ENCODE results near the gene PTGS1. TPM values are rescaled to one million over a fixed set of nuclear protein-coding genes. Genes with fewer than 3 reads are reported as not detected.
A peak's percentile ranks its signal among the peaks of the same experiment; 100 is the strongest.

Gene PTGS1
- total RNA-seq, 1 donor from 2014 or later, result 2.5 TPM

DNA sequence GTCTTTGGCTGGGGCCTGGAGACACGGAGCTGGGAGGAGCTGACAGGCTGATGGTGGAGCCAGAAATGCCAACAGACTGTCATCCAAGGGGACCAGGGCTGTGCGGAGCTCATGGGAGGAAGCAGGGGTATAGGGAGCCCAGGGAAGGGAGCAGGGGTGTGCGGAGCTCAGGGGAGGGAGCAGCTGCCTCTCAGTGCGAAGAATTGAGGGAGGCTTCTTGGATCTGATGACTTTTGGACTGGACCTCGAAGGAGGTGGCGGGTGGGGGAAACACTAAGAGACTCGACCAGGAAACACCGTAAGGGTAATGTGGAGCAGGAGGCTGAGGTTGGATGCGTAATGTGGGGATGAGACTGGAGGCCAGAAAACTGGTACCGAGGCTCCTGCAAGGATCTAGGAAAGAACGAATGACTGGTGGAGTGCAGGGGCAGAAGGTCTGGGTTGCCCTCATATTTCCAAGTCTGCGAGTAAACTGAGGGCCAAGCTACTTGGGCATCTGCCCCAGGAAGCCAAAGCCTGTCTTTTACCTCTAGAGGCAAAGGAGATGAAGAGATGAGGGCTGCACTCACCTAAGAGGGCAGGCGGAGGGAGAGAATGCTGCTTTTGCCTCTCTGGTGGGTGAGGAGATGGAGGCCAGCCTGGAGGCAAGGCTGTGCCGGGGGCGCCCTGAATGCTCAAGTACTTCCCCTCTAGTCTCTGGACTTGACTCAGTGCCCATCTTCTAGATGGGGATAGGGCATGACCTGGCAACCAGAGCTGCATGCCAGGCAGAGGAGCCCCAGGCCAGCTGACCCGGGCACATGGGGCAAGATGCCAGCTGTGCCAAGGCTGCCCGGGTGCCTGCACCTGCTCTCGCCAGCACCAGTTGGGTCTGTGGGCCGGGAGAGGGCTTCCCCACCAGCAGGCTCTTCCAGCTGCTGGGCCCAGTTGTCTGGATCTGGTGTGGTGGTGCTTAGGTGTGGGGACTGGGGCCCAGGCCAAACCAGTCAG lies 2.3 kb downstream of the PTGS1 start:
- no peak overlapping the region for H3K27ac Mint-ChIP-seq (ENCODE audit: unreplicated experiment)
- H3K36me3 Mint-ChIP-seq (ENCODE audit: unreplicated experiment), result no peaks in the 10 kb centered on the region
- H3K9me3 Mint-ChIP-seq (ENCODE audit: unreplicated experiment), result peaks cover 4% of the 10 kb centered on the region
- H3K27me3 Mint-ChIP-seq (ENCODE audit: unreplicated experiment), result peaks cover 9% of the 10 kb centered on the region
- H3K4me3 Mint-ChIP-seq (ENCODE audit: unreplicated experiment), result no peak overlapping the region
- no peak for DNase-seq (ENCODE audit: extremely low spot score, unreplicated experiment)
- H3K4me1 Mint-ChIP-seq (ENCODE audit: unreplicated experiment), result peaks cover 30% of the 10 kb centered on the region
- TF ChIP-seq, protein P1, sequence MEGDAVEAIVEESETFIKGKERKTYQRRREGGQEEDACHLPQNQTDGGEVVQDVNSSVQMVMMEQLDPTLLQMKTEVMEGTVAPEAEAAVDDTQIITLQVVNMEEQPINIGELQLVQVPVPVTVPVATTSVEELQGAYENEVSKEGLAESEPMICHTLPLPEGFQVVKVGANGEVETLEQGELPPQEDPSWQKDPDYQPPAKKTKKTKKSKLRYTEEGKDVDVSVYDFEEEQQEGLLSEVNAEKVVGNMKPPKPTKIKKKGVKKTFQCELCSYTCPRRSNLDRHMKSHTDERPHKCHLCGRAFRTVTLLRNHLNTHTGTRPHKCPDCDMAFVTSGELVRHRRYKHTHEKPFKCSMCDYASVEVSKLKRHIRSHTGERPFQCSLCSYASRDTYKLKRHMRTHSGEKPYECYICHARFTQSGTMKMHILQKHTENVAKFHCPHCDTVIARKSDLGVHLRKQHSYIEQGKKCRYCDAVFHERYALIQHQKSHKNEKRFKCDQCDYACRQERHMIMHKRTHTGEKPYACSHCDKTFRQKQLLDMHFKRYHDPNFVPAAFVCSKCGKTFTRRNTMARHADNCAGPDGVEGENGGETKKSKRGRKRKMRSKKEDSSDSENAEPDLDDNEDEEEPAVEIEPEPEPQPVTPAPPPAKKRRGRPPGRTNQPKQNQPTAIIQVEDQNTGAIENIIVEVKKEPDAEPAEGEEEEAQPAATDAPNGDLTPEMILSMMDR (IDR thresholded peaks at IDR 0.05), result no peak

DNA sequence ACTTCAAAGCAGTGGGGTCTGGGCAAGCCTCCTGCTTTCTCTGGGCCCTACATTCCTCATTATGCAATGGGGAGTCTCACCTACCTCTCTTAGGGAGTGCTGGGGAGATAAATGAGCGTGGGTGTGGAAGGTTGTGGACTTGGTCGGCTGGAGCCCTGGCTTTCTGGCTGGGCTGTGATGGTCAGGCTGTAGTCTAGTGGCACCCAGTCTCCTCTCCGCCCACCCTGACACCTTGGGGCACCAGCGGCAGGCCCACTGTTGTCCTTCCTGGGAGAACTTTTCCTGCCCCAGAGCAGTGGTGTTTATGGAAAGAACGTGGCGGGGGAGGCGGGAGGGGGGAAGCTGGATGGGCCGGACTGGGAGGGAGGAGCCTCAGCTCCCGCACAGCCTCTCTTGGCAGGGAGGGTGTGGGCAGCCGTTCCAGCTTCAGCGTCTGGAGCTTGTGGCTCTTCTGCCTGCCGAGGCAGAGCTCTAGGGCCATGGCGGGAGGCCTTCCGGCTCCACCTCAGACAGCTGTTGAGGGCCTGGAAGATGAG lies 4.1 kb downstream of the PTGS1 start:
- Mint-ChIP-seq H3K27me3 (ENCODE audit: unreplicated experiment) (peaks cover 9% of the 10 kb centered on the region), H3K36me3 (ENCODE audit: unreplicated experiment) (no peaks in the 10 kb centered on the region), H3K4me3 (ENCODE audit: unreplicated experiment) (no peak overlapping the region), H3K9me3 (ENCODE audit: unreplicated experiment) (no peaks in the 10 kb centered on the region), H3K4me1 (ENCODE audit: unreplicated experiment) (peaks cover 30% of the 10 kb centered on the region), H3K27ac (ENCODE audit: unreplicated experiment) (peak overlapping the region; percentile 60)
- DNase-seq (ENCODE audit: extremely low spot score, unreplicated experiment), result no peak
- TF ChIP-seq, protein P1 (IDR thresholded peaks at IDR 0.05), result no peak

DNA sequence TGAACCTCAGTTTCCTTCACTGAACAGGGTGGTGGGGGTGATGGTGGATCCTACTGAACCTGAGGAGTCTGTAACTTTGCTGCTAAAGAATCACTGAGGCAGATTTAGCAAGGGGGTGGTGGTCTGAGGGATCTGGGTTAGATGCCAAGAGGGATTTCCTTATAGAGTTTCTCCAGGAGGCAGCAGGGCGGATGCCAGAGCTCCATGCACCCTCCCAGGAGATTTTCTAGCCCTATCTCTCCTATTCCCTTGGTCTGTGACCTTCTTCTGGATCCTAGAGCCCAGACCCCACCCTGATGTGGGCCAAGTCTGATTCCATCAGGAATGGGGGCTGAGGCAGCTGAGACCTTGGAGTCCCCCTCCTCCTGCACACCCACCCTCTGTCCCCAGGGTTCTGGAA lies 6.0 kb downstream of the PTGS1 start:
- H3K4me1 Mint-ChIP-seq (ENCODE audit: unreplicated experiment), result peaks cover 20% of the 10 kb centered on the region
- H3K36me3 Mint-ChIP-seq (ENCODE audit: unreplicated experiment), result no peaks in the 10 kb centered on the region
- no peak for DNase-seq (ENCODE audit: extremely low spot score, unreplicated experiment)
- H3K27ac Mint-ChIP-seq (ENCODE audit: unreplicated experiment), result no peak overlapping the region
- TF ChIP-seq, protein P1 (IDR thresholded peaks at IDR 0.05), result no peak
- no peak overlapping the region for H3K4me3 Mint-ChIP-seq (ENCODE audit: unreplicated experiment)
- peaks cover 8% of the 10 kb centered on the region for H3K27me3 Mint-ChIP-seq (ENCODE audit: unreplicated experiment)
- H3K9me3 Mint-ChIP-seq (ENCODE audit: unreplicated experiment), result no peaks in the 10 kb centered on the region

DNA sequence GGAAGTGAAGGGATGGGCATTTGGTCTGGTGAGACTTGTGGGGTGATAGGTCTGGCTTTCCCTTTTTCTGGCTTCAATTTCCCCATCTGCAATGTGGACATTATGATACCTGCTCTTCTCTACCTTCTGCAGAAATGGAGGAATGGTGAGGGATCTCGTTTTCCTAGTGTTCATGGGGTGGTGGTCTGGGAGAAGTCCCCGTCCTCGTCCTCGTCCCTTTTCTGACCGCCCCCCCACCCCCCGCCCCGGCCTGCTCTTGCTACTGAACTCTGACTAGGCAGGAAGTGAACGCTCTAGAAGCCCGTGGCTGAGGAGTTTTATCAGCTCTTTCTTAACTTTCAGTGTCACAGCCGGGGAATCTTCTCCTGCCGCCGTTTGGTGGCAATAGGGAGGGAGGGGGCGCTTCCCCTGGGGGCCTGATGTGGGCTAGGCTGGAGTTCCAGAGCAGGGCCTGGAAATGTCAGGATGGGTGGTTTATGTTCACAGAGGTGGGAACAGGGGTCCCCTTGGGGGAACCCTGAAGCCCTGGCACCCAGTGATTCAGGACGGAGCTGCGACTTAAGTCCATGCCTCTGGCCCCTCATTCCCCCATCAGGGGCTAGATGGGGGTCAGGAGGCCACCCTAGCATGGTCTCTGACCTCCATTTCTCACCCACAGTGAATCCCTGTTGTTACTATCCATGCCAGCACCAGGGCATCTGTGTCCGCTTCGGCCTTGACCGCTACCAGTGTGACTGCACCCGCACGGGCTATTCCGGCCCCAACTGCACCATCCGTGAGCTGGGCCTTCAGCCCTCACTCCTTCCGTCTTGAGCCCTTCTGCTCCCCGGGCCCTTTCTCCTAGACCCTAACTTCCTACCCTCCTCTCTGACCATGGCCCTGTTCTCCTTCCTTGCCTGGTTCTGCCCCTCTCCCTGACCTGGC lies 6.7 kb downstream of the PTGS1 start:
- peaks cover 3% of the 10 kb centered on the region for H3K27me3 Mint-ChIP-seq (ENCODE audit: unreplicated experiment)
- peaks cover 18% of the 10 kb centered on the region for H3K4me1 Mint-ChIP-seq (ENCODE audit: unreplicated experiment)
- no peak overlapping the region for H3K27ac Mint-ChIP-seq (ENCODE audit: unreplicated experiment)
- no peaks in the 10 kb centered on the region for H3K9me3 Mint-ChIP-seq (ENCODE audit: unreplicated experiment)
- TF ChIP-seq, protein P1 (IDR thresholded peaks at IDR 0.05), result no peak
- DNase-seq (ENCODE audit: extremely low spot score, unreplicated experiment), result no peak
- H3K36me3 Mint-ChIP-seq (ENCODE audit: unreplicated experiment), result no peaks in the 10 kb centered on the region
- no peak overlapping the region for H3K4me3 Mint-ChIP-seq (ENCODE audit: unreplicated experiment)
